Measurements from ENCODE around the gene SYT15.
"Not testable (repeated sequence)": the region's sequence is repeated elsewhere in the genome, so short reads cannot be mapped to it uniquely, and the experiment has no call there.

Gene SYT15

DNA sequence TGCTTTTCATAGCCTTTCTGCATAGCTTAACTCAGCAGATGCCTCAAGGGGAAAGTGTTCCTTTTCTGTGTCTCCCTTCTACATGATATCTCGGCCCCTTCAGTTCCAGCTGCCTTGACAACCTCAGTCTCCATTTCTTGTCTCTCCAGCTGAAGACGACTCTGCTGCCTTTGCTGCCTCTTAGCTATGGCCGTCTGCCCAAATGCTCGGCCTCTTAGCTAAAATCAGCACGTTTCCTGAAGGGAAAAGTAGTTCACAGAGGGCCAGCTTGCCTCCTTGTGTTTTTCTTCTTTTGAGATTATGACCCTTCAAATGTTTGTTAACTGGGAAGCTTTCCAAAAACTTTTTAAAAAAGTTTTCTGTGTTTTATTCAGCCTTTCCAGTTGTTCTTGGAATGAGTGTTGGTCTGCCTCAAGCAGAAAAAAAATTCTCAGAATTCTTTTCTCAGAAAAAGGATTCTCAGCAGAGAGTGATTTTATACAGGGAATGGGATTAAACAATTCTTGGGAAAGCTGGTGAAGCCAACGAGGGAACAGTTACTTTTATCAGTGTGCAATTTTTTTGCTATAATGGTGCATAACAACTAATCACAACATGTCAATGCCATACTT is 15.6 kb downstream of the SYT15 start:
- not testable (repeated sequence) for DNase-seq

DNA sequence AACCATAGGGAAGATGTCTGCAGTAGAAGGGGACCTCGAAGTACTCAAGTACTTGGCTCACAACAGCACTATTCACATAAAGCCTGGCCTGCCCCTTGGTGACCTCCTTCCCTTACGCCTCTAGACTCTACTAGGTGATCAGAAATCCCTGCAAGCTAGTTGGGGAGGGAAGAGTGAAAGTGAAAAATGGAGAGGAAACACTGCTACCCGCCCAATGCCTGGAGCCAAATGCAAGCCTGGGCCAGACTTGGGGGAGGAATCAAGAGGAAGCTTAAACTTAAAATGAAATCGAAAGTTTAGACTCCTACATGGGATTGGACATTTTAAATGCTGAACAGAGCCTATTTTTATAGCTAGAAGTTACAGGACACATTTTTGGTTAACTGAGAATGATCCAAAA is 17.6 kb downstream of the SYT15 start:
- DNase-seq, result not testable (repeated sequence)

DNA sequence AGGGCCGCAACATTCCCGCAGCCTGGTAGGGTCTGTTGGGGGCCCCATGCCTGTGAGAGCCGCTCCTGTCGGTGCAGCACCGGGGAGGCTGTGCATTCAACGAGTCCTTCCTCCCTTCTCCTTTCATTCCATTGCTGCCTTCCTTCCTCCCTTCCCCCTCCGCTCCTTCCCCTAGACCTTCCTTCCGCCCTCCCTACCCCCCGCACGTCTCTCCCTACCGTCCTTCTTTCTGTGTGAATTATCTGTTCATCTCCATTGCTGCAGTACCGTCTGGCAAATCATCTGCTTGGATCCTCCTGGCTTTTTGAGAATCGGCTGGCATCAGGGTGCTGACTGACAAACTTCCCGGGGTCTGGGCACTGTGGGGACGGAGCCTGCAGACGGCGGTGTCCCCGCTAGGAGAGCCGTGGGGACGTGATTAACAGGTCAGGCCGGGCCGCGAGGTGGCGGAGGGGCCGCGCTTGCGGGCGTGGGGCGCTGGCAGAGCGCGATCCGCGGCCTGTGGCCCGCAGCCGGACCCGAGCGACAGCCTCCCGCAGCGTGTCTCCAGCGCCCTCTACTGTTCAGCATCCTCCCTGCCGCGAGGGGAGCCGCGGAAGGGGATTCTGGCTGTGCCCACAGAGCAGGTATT is 18.8 kb downstream of the SYT15 start:
- not testable (repeated sequence) for DNase-seq

DNA sequence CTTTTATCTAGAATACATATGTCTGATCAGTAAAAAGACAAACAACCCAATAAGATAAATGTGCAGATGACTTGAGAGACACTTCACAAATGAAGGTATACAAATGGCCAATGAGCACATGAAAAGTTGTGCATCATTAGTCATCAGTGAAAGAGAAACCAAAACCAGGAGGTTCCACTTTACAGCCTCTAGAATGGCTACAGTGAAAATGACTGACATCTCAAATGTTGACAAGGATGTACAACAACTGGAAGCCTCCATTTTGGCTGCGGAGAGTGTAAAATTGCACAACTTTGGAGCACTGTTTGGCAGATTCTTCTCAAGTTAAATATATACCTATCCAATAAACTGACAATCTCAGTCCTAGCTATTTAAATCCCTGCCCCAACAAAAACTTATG is 21.6 kb downstream of the SYT15 start:
- DNase-seq, result not testable (repeated sequence)

DNA sequence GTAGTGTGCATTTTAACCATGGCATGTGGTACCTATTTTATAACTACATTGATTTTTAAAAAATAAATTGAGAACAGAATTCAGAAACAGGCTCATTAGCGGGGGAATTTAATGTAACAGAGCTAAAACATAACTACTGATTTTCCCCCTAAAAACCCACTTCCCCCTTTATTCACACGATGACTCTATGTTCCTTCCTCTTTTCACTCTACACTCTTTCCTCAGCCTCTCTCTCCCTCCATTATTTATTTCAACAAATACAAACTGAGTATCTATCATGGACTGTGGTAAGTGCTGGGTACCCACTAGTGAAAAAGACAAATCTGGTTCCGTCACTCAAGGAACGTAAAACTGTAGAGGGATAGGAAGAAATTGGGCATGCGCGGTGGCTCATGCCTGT is 36.6 kb downstream of the SYT15 start:
- DNase-seq, result not testable (repeated sequence)

DNA sequence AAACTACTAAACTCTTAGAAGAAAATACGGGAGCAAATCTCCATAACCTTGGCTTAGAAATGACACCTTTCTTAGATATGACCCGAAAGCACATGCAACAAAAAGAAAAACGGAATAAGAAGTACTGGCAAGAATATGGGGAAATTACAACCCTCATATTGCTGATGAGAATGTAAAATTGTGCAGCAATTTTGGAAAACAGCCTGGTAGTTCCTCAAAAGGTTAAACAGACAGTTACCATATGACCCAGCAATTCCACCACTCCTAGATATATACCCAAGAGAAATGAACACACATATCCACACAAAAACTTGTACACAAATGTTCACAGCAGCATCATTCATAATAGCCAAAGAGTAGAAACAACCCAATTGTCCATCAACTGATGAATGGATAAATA is 37.3 kb downstream of the SYT15 start:
- DNase-seq, result not testable (repeated sequence)

DNA sequence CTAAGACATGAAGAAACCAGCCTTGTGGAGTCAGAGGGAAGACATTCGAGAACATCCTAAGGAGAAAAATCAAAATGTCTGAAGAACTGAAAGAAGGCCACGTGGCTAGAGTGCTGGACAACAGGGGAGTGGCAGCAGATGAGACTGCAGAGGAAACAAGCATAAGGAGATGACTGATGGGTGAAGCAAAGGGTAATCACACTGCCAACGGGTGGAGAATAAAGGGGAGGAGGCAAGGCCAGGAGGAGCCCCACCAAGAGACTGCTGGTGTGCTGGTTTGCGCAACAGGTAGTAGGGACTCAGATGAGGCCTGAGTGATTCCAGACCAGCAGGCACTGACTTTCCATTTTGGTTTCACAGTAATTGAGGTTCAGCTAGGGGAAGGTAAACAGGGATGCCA is 38.2 kb downstream of the SYT15 start:
- not testable (repeated sequence) for DNase-seq

DNA sequence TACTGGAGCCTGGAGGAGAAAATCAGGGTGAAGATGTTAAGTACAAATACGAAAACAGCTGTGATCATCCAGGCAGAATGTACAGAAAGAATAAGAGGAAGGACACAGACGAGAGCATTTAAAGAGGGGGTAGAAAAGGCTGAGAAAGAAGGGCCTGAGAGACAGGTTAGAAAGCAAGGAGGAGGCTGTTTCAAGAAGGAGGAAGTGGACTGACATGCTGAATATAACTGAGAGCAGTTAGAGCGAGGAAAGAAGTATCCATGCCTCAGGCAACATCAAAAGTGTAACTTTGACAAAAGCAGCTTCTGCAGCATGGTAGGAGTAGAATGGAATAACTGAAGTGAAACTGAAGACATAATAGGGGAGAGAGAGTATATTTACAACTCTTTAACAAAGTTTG is 39.0 kb downstream of the SYT15 start:
- DNase-seq, result not testable (repeated sequence)

DNA sequence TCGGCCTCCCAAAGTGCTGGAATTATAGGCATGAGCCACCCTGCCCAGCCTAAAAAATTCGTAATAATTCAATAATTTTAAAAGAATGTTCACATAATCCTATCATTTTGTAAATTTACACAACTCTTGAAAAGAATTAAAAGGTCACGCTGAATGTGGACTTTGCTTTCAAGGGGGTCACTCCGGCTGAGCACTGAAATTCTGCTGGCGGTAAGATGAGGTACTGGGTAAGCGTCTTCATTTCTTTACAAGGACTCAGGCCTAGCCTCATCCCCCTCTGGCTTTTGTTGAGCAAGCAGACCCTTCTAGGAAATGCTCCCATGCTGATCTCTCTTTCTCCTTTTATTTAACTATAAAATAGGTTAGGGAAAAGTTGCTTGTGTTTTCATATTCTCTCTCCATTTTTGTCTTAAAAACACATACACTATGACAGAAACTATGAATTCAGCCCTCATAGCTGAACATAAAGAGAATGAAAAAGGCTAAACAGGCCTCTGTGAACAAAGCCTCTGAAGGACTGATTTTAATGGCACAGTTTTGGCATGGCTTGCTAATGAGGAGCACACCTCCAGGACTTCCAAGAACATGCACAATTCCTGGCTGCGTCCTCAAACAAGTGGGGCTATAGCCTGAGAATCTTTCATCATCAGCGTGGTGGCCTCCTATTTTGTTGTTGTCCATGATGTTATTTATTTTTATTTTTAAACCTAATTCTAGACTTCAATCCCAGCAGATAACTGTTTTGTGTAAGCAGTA is 45.1 kb downstream of the SYT15 start:
- not testable (repeated sequence) for DNase-seq

DNA sequence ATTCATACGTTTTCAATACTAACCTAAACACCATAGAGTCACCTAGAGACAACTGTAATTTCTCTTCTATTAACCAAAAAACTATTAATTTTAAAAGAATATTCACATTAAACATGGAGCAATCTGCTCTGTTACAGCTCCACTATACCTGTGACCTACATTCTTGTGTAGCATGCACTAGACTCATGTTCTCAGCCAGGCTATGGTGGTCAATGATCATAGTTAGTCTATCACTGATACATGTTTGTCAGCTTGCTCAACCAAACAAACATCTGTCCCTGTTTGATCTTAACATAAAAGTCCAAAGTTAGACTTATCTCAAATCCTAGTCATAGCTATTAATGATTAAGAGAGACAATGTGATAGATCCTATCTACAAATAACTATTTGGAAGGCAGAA is 50.9 kb downstream of the SYT15 start:
- DNase-seq, result not testable (repeated sequence)

DNA sequence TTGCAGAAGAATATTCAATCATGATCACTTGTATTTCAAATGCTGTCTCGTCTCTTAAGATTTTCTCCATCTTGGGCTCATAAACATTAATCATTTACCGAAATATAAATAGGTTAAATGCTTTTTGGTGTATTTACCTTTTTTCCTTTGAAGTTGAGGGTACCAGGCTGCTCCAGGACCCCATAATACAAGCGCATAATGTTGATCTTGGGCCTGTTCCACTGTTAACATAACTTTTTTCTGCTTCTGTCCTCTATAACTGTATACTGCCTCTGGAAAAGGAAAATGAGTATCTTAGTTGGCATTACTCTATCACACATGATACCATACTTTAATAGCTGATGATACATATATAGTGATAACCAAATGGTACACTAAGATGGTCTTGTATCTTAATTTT is 51.9 kb downstream of the SYT15 start:
- not testable (repeated sequence) for DNase-seq

DNA sequence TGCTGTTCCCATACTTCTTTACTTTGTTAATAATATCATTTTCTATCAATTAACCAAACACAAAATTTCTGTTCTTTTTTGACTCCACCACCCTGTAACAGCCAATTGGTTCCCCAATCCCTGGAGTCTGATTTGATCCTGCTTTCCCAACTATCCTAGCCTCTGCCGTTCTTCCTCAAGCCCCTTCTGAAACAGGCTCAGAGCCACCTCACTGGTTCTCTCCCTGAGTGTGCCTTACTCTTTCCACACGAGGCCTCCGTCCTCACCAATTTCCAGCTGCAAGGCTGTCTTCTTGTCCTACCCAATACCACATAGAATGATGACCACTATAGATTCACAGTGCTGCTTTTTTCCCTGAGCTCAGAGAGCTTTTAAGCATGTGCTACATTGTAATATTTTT is 52.8 kb downstream of the SYT15 start:
- not testable (repeated sequence) for DNase-seq

DNA sequence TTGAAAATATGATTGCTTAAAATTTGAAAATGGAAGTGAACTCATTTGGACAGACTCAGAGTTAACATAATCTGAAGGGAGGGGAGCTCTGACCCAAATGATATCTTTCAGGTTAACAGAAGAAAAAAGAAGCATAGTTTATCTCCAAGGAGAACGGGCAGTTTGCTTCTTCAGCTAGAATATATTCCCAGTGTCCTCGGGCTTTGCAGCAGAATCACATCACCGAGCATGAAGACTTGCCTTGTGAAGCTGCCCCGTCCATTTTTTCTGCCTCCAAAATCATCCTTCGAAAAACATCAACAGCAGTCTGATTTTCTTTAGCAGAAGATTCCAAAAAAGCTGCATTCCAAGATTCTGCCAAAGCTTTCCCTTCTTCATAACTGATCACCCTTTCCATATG is 55.8 kb downstream of the SYT15 start:
- DNase-seq, result not testable (repeated sequence)

DNA sequence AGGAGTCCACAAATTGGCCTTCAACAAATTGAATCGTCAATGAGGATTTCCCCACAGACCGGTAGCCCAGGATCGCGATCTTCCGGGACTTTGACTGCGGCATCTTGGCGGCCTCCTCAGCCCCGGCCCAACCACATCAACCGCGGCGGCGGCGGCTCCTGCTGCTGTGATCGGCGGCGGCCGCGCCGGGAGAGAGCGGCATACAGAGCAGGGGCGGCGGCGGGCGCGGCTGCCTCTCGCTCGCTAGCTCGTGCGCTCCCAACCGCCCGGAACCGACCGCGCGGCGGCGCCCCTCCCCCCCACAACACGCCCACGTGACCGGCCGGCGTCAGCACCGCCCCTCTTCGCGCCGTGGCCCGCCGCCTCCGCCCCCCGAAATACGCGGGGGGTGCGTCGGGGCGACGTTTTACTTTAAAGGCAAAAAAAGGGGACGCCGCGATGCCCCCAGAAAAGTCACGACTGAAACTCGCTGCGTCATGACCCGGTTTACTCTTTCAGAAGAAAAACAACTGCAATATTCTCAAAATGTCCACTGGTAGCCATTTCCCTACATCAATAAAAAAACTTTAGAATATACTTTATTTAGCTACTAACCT is 56.5 kb downstream of the SYT15 start:
- not testable (repeated sequence) for DNase-seq

DNA sequence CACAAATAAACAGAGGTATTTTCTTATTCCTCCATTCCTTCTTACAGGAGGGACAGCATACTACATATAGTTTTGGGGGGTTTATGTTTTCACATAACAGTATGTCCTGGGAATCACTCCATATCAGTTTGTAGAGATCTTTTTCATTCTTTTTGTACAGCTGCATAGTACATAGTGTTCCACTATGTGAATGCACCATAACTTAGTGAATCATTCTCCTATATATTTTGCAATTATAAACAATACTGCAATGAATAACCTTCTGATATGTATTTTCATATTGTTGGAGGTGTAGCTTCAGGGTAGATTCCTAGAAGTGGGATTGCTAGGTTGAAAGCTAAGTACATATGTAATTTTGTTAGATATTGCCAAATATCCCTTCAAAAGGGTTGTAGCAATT is 61.1 kb downstream of the SYT15 start:
- DNase-seq, result not testable (repeated sequence)

Data from stimulated activated CD4-positive, alpha-beta T cell treated with anti-CD3 and anti-CD28 coated beads, Interleukin-2, amount 100 ng/mL, for 24 hours (primary cell).